ENCODE measurements around the gene PTPRT.

Gene PTPRT

GRCh38 chr20:42158272-42158671, 1031.4 kb downstream of the PTPRT start:
- CTCF ChIA-PET: no interaction called here
- TF ChIP-seq ARNT (IDR thresholded peaks at IDR 0.05): no peak
- TF ChIP-seq SUZ12 (IDR thresholded peaks at IDR 0.05): no peak
- TF ChIP-seq BHLHE40 (IDR thresholded peaks at IDR 0.05; ENCODE audit: borderline replicate concordance): no peak
- TF ChIP-seq CTBP1 (IDR thresholded peaks at IDR 0.05; ENCODE audit: borderline replicate concordance): no peak
- no peak for TF ChIP-seq ELF4 (IDR thresholded peaks at IDR 0.05)
- TF ChIP-seq L3MBTL2 (conservative IDR thresholded peaks at IDR 0.05): no peak
- no peak for TF ChIP-seq SP1 (IDR thresholded peaks at IDR 0.05)
- TF ChIP-seq FOXA1 (IDR thresholded peaks at IDR 0.05): no peak
- no peak for TF ChIP-seq ZNF384 (IDR thresholded peaks at IDR 0.05)
- TF ChIP-seq FOXM1 (IDR thresholded peaks at IDR 0.05; ENCODE audit: borderline replicate concordance): no peak
- TF ChIP-seq, protein P1, sequence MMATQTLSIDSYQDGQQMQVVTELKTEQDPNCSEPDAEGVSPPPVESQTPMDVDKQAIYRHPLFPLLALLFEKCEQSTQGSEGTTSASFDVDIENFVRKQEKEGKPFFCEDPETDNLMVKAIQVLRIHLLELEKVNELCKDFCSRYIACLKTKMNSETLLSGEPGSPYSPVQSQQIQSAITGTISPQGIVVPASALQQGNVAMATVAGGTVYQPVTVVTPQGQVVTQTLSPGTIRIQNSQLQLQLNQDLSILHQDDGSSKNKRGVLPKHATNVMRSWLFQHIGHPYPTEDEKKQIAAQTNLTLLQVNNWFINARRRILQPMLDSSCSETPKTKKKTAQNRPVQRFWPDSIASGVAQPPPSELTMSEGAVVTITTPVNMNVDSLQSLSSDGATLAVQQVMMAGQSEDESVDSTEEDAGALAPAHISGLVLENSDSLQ (IDR thresholded peaks at IDR 0.05): no peak
- TF ChIP-seq TARDBP (IDR thresholded peaks at IDR 0.05): no peak
- TF ChIP-seq NFRKB (IDR thresholded peaks at IDR 0.05): no peak
- no peak for TF ChIP-seq FOXK2 (IDR thresholded peaks at IDR 0.05)
- TF ChIP-seq HDGF (IDR thresholded peaks at IDR 0.05; ENCODE audit: borderline replicate concordance): no peak
- no peak for TF ChIP-seq LEF1 (IDR thresholded peaks at IDR 0.05; ENCODE audit: borderline replicate concordance)
- no peak for DNase-seq (ENCODE audit: extremely low spot score)
- POLR2A ChIA-PET: no interaction called here

GRCh38 chr20:42155586-42155985, 1034.1 kb downstream of the PTPRT start:
- ChIA-PET POLR2A (no interaction called here), CTCF (no interaction called here)
- TF ChIP-seq LEF1 (IDR thresholded peaks at IDR 0.05; ENCODE audit: borderline replicate concordance): no peak
- no peak for TF ChIP-seq BHLHE40 (IDR thresholded peaks at IDR 0.05; ENCODE audit: borderline replicate concordance)
- TF ChIP-seq ELF4 (IDR thresholded peaks at IDR 0.05): no peak
- no peak for TF ChIP-seq HDGF (IDR thresholded peaks at IDR 0.05; ENCODE audit: borderline replicate concordance)
- no peak for TF ChIP-seq ZNF384 (IDR thresholded peaks at IDR 0.05)
- TF ChIP-seq FOXK2 (IDR thresholded peaks at IDR 0.05): no peak
- no peak for TF ChIP-seq NFRKB (IDR thresholded peaks at IDR 0.05)
- TF ChIP-seq L3MBTL2 (conservative IDR thresholded peaks at IDR 0.05): no peak
- no peak for TF ChIP-seq TARDBP (IDR thresholded peaks at IDR 0.05)
- TF ChIP-seq SP1 (IDR thresholded peaks at IDR 0.05): no peak
- DNase-seq (ENCODE audit: extremely low spot score): no peak

DNA sequence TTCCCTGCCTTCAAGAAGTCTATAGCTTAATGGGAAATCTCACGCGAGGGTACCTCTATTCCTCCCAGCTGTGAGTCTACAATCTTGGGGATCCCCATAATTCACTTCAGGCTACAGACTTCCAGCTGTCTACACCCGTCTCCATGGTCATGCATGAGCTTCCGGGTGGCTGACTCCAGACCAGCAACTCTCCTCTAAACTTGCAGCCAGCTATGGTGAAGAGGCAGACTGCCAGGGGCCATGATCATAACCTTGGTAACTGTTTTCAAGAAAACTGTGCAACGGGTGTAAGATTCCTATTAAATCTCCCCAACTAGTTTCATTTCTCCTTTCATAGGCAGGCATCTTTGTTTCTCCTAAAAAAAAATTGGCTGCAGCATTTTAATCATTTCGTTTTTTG, 1037.1 kb downstream of the PTPRT start:
- CTCF ChIA-PET: no interaction called here
- DNase-seq (ENCODE audit: extremely low spot score): no peak
- POLR2A ChIA-PET: no interaction called here
- TF ChIP-seq, protein P1 (IDR thresholded peaks at IDR 0.05): no peak
- TF ChIP-seq SP1 (IDR thresholded peaks at IDR 0.05): no peak
- TF ChIP-seq ARNT (IDR thresholded peaks at IDR 0.05): no peak
- no peak for TF ChIP-seq BHLHE40 (IDR thresholded peaks at IDR 0.05; ENCODE audit: borderline replicate concordance)
- no peak for TF ChIP-seq L3MBTL2 (conservative IDR thresholded peaks at IDR 0.05)
- TF ChIP-seq CTBP1 (IDR thresholded peaks at IDR 0.05; ENCODE audit: borderline replicate concordance): no peak
- TF ChIP-seq LEF1 (IDR thresholded peaks at IDR 0.05; ENCODE audit: borderline replicate concordance): no peak
- no peak for TF ChIP-seq SUZ12 (IDR thresholded peaks at IDR 0.05)
- no peak for TF ChIP-seq FOXK2 (IDR thresholded peaks at IDR 0.05)
- TF ChIP-seq FOXA1 (IDR thresholded peaks at IDR 0.05): no peak
- no peak for TF ChIP-seq TARDBP (IDR thresholded peaks at IDR 0.05)
- TF ChIP-seq ELF4 (IDR thresholded peaks at IDR 0.05): no peak
- no peak for TF ChIP-seq ZNF384 (IDR thresholded peaks at IDR 0.05)
- TF ChIP-seq HDGF (IDR thresholded peaks at IDR 0.05; ENCODE audit: borderline replicate concordance): no peak
- no peak for TF ChIP-seq NFRKB (IDR thresholded peaks at IDR 0.05)
- no peak for TF ChIP-seq FOXM1 (IDR thresholded peaks at IDR 0.05; ENCODE audit: borderline replicate concordance)

GRCh38 chr20:42150230-42150629, 1039.5 kb downstream of the PTPRT start:
- ChIA-PET POLR2A (no interaction called here), CTCF (no interaction called here)
- no peak for DNase-seq (ENCODE audit: extremely low spot score)
- TF ChIP-seq FOXK2 (IDR thresholded peaks at IDR 0.05): no peak
- TF ChIP-seq L3MBTL2 (conservative IDR thresholded peaks at IDR 0.05): no peak
- TF ChIP-seq HDGF (IDR thresholded peaks at IDR 0.05; ENCODE audit: borderline replicate concordance): no peak
- TF ChIP-seq, protein P1 (IDR thresholded peaks at IDR 0.05): no peak
- no peak for TF ChIP-seq FOXM1 (IDR thresholded peaks at IDR 0.05; ENCODE audit: borderline replicate concordance)
- TF ChIP-seq SP1 (IDR thresholded peaks at IDR 0.05): no peak

DNA sequence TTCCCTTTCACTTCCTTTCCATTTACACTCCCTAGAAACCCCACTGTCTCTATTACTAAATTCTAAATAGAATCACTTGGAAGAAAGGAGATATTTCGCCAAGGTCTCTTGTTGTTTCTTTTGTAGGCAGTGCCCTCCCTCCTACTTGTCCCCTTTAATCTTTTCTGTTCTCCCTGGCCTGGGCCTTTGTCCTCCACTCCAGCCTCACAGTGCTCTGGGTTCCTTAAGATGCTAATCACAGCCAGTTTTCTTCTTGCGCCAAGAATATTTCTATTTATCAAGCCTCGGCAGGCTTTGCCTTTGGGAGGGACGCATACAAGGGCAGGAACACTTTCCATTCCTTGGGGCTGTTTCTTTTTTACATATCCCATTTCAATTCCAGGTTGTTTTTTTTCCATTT, 1051.0 kb downstream of the PTPRT start:
- ChIA-PET CTCF (no interaction called here), POLR2A (no interaction called here)
- TF ChIP-seq ZNF384 (IDR thresholded peaks at IDR 0.05): no peak
- TF ChIP-seq TARDBP (IDR thresholded peaks at IDR 0.05): no peak
- no peak for TF ChIP-seq FOXA1 (IDR thresholded peaks at IDR 0.05)
- no peak for TF ChIP-seq ELF4 (IDR thresholded peaks at IDR 0.05)
- no peak for TF ChIP-seq HDGF (IDR thresholded peaks at IDR 0.05; ENCODE audit: borderline replicate concordance)
- TF ChIP-seq FOXM1 (IDR thresholded peaks at IDR 0.05; ENCODE audit: borderline replicate concordance): no peak
- TF ChIP-seq NFRKB (IDR thresholded peaks at IDR 0.05): no peak
- no peak for TF ChIP-seq SP1 (IDR thresholded peaks at IDR 0.05)
- TF ChIP-seq ARNT (IDR thresholded peaks at IDR 0.05): no peak
- DNase-seq (ENCODE audit: extremely low spot score): no peak

DNA sequence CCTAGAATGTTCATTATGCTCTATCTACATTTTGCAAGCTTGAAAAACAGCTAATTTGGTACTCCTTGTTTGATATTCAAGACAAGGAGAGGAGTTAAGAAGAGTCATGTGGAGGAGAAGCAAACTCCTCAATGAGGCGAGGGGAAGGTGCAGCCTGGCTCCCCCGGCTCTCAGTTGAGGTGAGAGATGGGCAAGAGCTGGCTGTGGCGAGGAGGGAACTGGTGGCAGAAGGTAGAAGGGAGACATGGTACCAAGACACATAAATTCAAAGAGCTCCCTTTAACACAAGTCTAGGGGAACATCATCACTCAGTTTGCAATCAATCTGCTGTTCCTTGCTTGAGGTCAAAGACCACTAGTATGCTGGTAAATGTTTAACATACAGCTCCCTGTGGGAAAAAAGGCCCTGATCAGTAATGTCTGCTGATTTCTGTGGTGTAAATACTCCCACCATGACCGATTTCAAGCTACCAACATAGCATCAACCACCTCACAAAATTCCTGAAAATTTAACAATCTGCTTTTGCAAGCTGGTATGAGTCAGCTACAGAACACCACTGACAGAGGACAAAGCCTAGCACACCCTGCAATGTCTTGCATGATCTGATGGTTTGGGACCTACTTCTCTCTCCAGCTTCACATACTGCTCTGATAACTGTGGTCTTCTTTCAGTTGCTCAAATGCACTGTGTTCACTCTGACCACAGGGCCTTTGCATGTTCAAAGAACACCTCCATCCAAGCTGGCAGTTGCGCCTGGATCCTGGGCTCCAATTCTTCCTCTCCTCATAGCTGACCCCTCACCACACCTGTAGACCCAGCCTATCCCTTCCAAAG, 1055.2 kb downstream of the PTPRT start:
- CTCF ChIA-PET: no interaction called here
- no peak for TF ChIP-seq ELF4 (IDR thresholded peaks at IDR 0.05)
- TF ChIP-seq ZNF384 (IDR thresholded peaks at IDR 0.05): no peak
- TF ChIP-seq TARDBP (IDR thresholded peaks at IDR 0.05): no peak
- no peak for TF ChIP-seq SUZ12 (IDR thresholded peaks at IDR 0.05)
- no peak for DNase-seq (ENCODE audit: extremely low spot score)
- POLR2A ChIA-PET: no interaction called here
